ENCODE data around the gene ZBTB7C.

ZBTB7C gene

GRCh38 chr18:48080546-48080945, 328.6 kb downstream of the ZBTB7C start:
- H3K4me3 ChIP-seq (ENCODE audit: low read depth, low read length), result no peak overlapping the region
- CTCF ChIA-PET, result interaction anchor here (1.4 kb wide), 1 partner anchor 364 kb away, joined by 4 read pairs; no protein-coding TSS in a partner anchor
- peaks cover 4% of the 10 kb centered on the region; the same call in 1 of the 2 replicates for H3K4me1 ChIP-seq (ENCODE audit: control insufficient read depth, insufficient read depth, low read length)
- H3K9me3 ChIP-seq (ENCODE audit: control insufficient read depth, insufficient read depth, low read depth, low read length), result no peaks in the 10 kb centered on the region
- no peak for TF ChIP-seq PRDM6 (tag by site-specific recombination; IDR thresholded peaks at IDR 0.05)
- TF ChIP-seq ZNF155 (tag by site-specific recombination; IDR thresholded peaks at IDR 0.05), result no peak
- no peak for TF ChIP-seq ZNF830 (tag by site-specific recombination; IDR thresholded peaks at IDR 0.05; ENCODE audit: low read depth)
- TF ChIP-seq GLIS2 (tag by site-specific recombination; IDR thresholded peaks at IDR 0.05), result no peak
- TF ChIP-seq ZIC2 (tag by site-specific recombination; IDR thresholded peaks at IDR 0.05), result peak; percentile 79
- POLR2A ChIA-PET, result no interaction called here
- no peaks in the 10 kb centered on the region for H3K36me3 ChIP-seq (ENCODE audit: control insufficient read depth in 2 of 2, insufficient read depth in 1 of 2, low read length in 2 of 2)
- H3K27ac ChIP-seq (ENCODE audit: extremely low read depth, low read depth, low read length), result no peak overlapping the region

DNA sequence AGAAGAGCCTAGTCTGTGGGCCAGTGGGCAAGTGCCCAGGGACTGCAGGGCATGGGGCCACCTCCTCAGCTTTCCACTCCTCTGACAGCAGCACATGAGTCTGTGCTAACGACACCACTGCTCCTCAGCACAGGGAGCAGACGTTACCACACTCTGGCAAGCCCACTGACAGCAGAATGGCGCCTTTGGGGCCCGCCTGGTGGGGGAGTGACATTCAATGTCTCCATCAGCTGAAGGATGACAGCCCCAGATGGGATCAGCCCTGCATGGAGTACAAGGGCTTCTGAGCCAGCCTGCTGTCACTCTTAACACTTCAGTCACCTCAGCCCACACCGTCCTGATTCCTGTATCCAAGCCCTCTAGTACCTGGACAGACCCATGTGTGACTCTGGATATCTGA, 329.3 kb downstream of the ZBTB7C start:
- Histone ChIP-seq H3K9me3 (ENCODE audit: control insufficient read depth, insufficient read depth, low read depth, low read length) (no peaks in the 10 kb centered on the region), H3K4me3 (ENCODE audit: low read depth, low read length) (no peak overlapping the region), H3K36me3 (ENCODE audit: control insufficient read depth in 2 of 2, insufficient read depth in 1 of 2, low read length in 2 of 2) (no peaks in the 10 kb centered on the region), H3K27ac (ENCODE audit: extremely low read depth, low read depth, low read length) (no peak overlapping the region), H3K4me1 (ENCODE audit: control insufficient read depth, insufficient read depth, low read length) (no peaks in the 10 kb centered on the region; the same call in 1 of the 2 replicates)
- ChIA-PET CTCF (interaction anchor here (0.7 to 1.1 kb wide), 2 partner anchors 11 to 240 kb away, joined by 3 to 4 read pairs; no protein-coding TSS in a partner anchor), POLR2A (no interaction called here)
- TF ChIP-seq ZNF223 (tag by site-specific recombination; IDR thresholded peaks at IDR 0.05), result no peak
- TF ChIP-seq ZNF837 (tag by site-specific recombination; IDR thresholded peaks at IDR 0.05), result no peak
- TF ChIP-seq ZNF148 (tag by site-specific recombination; IDR thresholded peaks at IDR 0.05; ENCODE audit: borderline replicate concordance), result no peak
- TF ChIP-seq, protein P1, sequence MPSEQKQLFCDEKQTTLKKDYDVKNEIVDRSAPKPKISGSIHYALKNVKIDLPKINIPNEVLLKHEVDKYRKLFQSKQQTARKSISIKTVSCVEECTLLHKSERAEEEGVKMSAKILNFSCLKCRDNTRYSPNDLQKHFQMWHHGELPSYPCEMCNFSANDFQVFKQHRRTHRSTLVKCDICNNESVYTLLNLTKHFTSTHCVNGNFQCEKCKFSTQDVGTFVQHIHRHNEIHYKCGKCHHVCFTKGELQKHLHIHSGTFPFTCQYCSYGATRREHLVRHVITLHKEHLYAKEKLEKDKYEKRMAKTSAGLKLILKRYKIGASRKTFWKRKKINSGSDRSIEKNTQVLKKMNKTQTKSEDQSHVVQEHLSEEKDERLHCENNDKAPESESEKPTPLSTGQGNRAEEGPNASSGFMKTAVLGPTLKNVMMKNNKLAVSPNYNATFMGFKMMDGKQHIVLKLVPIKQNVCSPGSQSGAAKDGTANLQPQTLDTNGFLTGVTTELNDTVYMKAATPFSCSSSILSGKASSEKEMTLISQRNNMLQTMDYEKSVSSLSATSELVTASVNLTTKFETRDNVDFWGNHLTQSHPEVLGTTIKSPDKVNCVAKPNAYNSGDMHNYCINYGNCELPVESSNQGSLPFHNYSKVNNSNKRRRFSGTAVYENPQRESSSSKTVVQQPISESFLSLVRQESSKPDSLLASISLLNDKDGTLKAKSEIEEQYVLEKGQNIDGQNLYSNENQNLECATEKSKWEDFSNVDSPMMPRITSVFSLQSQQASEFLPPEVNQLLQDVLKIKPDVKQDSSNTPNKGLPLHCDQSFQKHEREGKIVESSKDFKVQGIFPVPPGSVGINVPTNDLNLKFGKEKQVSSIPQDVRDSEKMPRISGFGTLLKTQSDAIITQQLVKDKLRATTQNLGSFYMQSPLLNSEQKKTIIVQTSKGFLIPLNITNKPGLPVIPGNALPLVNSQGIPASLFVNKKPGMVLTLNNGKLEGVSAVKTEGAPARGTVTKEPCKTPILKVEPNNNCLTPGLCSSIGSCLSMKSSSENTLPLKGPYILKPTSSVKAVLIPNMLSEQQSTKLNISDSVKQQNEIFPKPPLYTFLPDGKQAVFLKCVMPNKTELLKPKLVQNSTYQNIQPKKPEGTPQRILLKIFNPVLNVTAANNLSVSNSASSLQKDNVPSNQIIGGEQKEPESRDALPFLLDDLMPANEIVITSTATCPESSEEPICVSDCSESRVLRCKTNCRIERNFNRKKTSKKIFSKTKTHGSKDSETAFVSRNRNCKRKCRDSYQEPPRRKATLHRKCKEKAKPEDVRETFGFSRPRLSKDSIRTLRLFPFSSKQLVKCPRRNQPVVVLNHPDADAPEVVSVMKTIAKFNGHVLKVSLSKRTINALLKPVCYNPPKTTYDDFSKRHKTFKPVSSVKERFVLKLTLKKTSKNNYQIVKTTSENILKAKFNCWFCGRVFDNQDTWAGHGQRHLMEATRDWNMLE (tag by site-specific recombination; conservative IDR thresholded peaks at IDR 0.05; ENCODE audit: low read depth), result no peak
- TF ChIP-seq, protein P2, sequence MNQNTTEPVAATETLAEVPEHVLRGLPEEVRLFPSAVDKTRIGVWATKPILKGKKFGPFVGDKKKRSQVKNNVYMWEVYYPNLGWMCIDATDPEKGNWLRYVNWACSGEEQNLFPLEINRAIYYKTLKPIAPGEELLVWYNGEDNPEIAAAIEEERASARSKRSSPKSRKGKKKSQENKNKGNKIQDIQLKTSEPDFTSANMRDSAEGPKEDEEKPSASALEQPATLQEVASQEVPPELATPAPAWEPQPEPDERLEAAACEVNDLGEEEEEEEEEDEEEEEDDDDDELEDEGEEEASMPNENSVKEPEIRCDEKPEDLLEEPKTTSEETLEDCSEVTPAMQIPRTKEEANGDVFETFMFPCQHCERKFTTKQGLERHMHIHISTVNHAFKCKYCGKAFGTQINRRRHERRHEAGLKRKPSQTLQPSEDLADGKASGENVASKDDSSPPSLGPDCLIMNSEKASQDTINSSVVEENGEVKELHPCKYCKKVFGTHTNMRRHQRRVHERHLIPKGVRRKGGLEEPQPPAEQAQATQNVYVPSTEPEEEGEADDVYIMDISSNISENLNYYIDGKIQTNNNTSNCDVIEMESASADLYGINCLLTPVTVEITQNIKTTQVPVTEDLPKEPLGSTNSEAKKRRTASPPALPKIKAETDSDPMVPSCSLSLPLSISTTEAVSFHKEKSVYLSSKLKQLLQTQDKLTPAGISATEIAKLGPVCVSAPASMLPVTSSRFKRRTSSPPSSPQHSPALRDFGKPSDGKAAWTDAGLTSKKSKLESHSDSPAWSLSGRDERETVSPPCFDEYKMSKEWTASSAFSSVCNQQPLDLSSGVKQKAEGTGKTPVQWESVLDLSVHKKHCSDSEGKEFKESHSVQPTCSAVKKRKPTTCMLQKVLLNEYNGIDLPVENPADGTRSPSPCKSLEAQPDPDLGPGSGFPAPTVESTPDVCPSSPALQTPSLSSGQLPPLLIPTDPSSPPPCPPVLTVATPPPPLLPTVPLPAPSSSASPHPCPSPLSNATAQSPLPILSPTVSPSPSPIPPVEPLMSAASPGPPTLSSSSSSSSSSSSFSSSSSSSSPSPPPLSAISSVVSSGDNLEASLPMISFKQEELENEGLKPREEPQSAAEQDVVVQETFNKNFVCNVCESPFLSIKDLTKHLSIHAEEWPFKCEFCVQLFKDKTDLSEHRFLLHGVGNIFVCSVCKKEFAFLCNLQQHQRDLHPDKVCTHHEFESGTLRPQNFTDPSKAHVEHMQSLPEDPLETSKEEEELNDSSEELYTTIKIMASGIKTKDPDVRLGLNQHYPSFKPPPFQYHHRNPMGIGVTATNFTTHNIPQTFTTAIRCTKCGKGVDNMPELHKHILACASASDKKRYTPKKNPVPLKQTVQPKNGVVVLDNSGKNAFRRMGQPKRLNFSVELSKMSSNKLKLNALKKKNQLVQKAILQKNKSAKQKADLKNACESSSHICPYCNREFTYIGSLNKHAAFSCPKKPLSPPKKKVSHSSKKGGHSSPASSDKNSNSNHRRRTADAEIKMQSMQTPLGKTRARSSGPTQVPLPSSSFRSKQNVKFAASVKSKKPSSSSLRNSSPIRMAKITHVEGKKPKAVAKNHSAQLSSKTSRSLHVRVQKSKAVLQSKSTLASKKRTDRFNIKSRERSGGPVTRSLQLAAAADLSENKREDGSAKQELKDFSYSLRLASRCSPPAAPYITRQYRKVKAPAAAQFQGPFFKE (tag by site-specific recombination; IDR thresholded peaks at IDR 0.05; ENCODE audit: borderline replicate concordance), result no peak
